Nephron (organoid): ENCODE data around the gene NFIX.

ENCODE experiments used
- H3K27ac Mint-ChIP-seq, 3 experiments: 2 replicates each; pipeline ENCODE4 v1.8.0; 2020; ENCODE audit warnings: mixed read lengths in 3 of 3, mild to moderate bottlenecking in 2 of 3, moderate library complexity in 1 of 3
- H3K27me3 Mint-ChIP-seq: 2 replicates; pipeline ENCODE4 v1.8.0; 2021; ENCODE audit warnings: low read depth, mild to moderate bottlenecking, moderate library complexity, mixed read lengths
- H3K36me3 Mint-ChIP-seq: 2 replicates; pipeline ENCODE4 v1.8.0; 2020; ENCODE audit warnings: low read depth, mixed read lengths
- H3K4me1 Mint-ChIP-seq: 2 replicates; pipeline ENCODE4 v1.8.0; 2020; ENCODE audit warnings: mixed read lengths
- H3K4me3 Mint-ChIP-seq, 3 experiments: 2 replicates each; pipeline ENCODE4 v1.8.0; 2020; ENCODE audit warnings: mild to moderate bottlenecking in 3 of 3, mixed read lengths in 3 of 3, moderate library complexity in 2 of 3
- H3K9me3 Mint-ChIP-seq: 2 replicates; pipeline ENCODE4 v1.8.0; 2020; ENCODE audit warnings: mixed read lengths
- TF ChIP-seq, protein P1 (sequence below), 3 experiments: fragments of 200-600 bp; sonication (generic); IDR thresholded peaks; one replicate each; pipeline ENCODE4 v1.5.0; 2021; ENCODE audit warnings: antibody characterized with exemption in 3 of 3; ENCODE audit not compliant: unreplicated experiment in 3 of 3

NFIX gene

DNA sequence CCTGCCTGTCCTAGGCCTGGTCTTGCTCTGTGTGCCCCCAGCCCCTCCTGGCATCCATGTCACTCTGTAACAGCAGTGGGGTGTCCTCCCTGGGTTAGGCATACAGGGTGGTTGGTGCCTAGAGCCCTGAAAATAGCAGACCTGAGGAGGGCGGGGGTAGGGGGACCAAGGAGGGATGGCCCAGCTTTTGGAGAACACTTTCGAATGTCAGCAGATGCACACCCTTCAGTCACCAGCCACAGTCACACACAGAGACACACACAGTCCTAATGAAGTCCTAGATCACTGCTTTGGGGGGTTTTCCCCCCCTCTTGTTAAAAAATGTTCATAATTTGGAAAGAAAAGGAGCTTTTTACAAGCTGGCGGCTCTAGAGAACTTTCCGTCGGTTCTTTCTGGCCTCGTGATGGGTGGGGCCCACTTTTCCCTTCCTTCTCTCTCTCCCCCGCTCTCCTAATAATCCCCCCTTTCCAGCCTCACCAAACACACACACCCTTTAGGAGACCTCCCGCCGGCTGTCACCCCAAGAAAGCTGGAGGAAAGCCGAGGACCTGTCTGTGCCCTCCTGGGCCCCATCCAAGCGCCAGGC is 59.4 kb downstream of the NFIX start:
- Mint-ChIP-seq H3K4me1 (peaks cover 95% of the 10 kb centered on the region), H3K27me3 (peaks cover 56% of the 10 kb centered on the region), H3K9me3 (no peaks in the 10 kb centered on the region), H3K4me3 (peak overlapping the region; percentile 41 to 61 (median 50)), H3K36me3 (peaks cover 4% of the 10 kb centered on the region), H3K27ac (peak overlapping the region; percentile 98 to 99 (median 99))
- TF ChIP-seq, protein P1, sequence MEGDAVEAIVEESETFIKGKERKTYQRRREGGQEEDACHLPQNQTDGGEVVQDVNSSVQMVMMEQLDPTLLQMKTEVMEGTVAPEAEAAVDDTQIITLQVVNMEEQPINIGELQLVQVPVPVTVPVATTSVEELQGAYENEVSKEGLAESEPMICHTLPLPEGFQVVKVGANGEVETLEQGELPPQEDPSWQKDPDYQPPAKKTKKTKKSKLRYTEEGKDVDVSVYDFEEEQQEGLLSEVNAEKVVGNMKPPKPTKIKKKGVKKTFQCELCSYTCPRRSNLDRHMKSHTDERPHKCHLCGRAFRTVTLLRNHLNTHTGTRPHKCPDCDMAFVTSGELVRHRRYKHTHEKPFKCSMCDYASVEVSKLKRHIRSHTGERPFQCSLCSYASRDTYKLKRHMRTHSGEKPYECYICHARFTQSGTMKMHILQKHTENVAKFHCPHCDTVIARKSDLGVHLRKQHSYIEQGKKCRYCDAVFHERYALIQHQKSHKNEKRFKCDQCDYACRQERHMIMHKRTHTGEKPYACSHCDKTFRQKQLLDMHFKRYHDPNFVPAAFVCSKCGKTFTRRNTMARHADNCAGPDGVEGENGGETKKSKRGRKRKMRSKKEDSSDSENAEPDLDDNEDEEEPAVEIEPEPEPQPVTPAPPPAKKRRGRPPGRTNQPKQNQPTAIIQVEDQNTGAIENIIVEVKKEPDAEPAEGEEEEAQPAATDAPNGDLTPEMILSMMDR (IDR thresholded peaks at IDR 0.05; ENCODE audit: unreplicated experiment in 3 of 3): no peak

DNA sequence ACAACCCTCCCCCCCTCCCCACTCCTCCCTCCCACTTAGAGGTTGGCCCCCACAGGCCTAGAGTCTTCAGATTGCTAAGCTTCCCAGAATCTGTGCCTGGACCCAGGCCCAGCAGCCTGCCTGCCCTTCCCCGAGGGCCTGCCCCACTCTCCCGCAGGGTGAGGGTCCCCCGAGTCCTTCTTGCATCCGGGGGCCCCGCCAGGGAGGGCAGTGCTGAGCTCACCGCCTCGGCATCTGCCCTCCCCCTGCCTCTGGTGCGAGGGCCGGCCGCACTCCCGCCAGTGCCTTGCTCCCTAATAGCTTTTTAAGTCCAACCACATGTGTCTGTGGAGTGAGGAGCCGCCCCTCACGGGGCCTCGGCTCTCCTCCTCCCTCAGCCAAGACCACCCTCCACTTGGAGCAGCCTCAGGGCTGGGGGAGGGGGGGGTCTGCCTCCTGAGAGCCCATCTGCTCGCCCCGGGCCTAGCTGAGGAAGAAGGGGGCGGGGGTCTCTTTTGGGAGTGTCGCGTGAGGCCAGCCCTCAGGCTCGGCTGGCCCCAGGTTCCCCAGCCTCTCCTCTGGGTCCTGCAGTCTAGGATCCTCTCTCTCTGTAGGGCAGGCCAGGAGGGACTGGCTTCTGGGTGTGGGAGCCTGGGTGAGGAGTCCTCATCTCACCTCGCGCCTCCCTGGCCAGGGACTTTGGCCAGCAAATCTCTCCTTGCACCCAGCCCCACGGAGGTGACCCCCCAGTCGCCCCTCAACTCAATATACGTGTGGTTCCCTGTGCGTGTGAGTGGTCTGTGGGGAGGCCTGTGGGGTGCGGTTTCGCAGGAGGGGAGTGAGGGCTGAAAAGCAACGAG is 60.2 kb downstream of the NFIX start:
- no peaks in the 10 kb centered on the region for H3K9me3 Mint-ChIP-seq
- peak overlapping the region; percentile 98 to 99 (median 99) for H3K27ac Mint-ChIP-seq
- TF ChIP-seq, protein P1 (IDR thresholded peaks at IDR 0.05; ENCODE audit: unreplicated experiment in 3 of 3): no peak
- peak overlapping the region; percentile 62 to 76 (median 63) for H3K4me3 Mint-ChIP-seq
- H3K4me1 Mint-ChIP-seq: peaks cover 89% of the 10 kb centered on the region
- no peaks in the 10 kb centered on the region for H3K36me3 Mint-ChIP-seq
- H3K27me3 Mint-ChIP-seq: peaks cover 55% of the 10 kb centered on the region

DNA sequence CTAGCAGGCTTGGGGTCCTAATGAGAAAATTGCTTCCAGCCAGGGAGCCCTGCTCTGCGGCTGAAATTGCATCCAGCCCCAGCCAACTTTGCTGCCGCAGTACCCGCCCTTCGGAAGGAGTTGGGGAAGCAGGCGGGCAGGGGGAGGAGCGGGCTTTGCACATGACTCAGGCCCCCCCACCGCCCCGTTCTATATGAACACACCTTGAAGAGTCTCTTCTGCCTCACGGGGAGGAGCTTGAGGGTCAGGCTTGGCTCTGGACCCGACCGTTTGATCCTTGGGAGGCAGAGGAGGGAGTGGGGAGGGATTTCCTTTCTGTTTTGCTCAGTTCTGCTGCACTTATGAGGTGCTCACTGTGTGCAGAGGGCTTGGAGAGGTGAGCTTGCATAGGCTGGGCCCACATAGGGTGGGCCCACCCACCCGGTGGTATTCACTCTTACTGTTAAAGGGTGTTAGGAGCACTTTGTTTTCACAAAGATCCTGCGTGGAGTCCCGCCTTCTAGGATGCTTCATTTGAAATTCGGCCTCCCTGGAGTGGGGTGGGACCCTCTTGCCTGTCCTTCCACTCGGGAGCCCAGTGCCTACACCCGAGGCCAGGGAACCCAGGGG is 60.9 kb downstream of the NFIX start:
- Mint-ChIP-seq H3K27ac (peak overlapping the region; percentile 98 to 99 (median 99)), H3K4me3 (peak overlapping the region; percentile 62 to 76 (median 63)), H3K27me3 (peaks cover 54% of the 10 kb centered on the region), H3K36me3 (no peaks in the 10 kb centered on the region), H3K9me3 (no peaks in the 10 kb centered on the region), H3K4me1 (peaks cover 89% of the 10 kb centered on the region)
- TF ChIP-seq, protein P1 (IDR thresholded peaks at IDR 0.05; ENCODE audit: unreplicated experiment in 3 of 3): no peak

DNA sequence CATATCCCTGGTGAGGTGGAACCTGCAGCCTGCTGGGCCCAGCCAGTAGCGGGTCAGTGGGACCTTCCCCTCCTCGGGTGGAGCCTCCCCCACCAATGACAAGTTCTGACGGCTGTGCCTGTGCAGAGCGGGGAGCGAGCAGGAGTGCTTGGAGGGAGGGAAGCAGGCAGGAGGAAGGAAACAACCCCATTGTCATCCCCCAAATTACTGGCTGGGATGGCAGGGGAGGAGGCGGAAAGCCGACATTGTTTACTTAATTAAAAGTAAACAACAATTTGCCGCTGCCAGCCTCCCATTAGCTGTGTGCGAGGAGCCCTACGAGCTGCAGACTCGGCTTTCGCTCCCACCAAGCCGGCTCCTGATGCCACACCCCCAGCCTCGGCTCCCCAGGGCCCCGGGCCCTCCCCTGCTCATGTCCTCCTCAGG is 61.9 kb downstream of the NFIX start:
- H3K4me3 Mint-ChIP-seq: peak overlapping the region in 1 of 3 experiments; percentile 50
- TF ChIP-seq, protein P1 (IDR thresholded peaks at IDR 0.05; ENCODE audit: unreplicated experiment in 3 of 3): no peak
- peak overlapping the region; percentile 98 to 99 (median 99) for H3K27ac Mint-ChIP-seq
- no peaks in the 10 kb centered on the region for H3K36me3 Mint-ChIP-seq
- no peaks in the 10 kb centered on the region for H3K9me3 Mint-ChIP-seq
- H3K4me1 Mint-ChIP-seq: peaks cover 89% of the 10 kb centered on the region
- peaks cover 58% of the 10 kb centered on the region for H3K27me3 Mint-ChIP-seq

DNA sequence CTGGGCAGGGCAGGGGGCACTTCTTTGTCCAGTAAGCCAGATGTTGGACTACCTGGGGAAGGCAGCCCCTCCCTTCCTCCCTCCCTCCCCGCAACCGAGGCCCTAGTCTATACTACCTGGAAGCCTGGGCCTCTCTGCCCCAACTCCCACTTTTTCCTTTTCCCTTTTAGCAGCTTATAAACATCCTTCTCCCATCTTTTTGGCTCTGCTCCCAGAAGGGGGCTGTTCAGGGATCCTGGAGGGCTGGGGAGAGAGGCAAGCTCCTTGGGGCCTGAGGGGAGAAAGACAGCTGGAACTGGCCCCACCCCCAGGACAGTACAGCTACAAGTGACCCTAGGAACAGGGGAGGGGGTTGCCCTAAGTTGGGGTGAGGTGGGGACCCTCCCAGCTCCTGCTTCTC is 62.5 kb downstream of the NFIX start:
- no peaks in the 10 kb centered on the region for H3K36me3 Mint-ChIP-seq
- H3K27me3 Mint-ChIP-seq: peaks cover 61% of the 10 kb centered on the region
- H3K4me3 Mint-ChIP-seq: peak overlapping the region; percentile 55 to 61 (median 55)
- peak overlapping the region; percentile 94 to 99 (median 98) for H3K27ac Mint-ChIP-seq
- peaks cover 88% of the 10 kb centered on the region for H3K4me1 Mint-ChIP-seq
- TF ChIP-seq, protein P1 (IDR thresholded peaks at IDR 0.05; ENCODE audit: unreplicated experiment in 3 of 3): no peak
- no peaks in the 10 kb centered on the region for H3K9me3 Mint-ChIP-seq
